ENCODE results near the gene PRMT7.
A peak's percentile ranks its signal among the peaks of the same experiment; 100 is the strongest.

PRMT7 gene

GRCh38 chr16:68306633-68307032, 4.2 kb upstream of the PRMT7 start:
- DNase-seq (ENCODE audit: low read depth), result no peak

- DNase-seq (ENCODE audit: low read depth), result no peak
Measured at GRCh38 chr16:68309799-68310198, 1.0 kb upstream of the PRMT7 start.

DNA sequence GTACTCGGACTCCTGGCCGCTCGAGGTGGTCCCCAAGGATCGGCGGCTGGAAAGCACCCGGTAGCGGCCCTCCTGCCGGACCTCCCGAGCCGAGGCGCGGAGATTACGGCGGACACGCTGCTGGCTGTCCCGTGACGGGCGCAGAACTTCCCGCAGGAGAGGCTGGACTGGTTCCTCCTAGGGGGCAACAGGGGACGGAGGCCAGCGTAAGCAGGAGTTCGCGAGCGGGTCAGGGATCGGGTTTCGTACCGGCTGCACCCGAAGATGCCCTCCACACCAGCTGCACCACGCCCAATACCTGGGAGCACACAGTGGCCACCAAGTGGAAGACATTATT, 414 bp upstream of the PRMT7 start:
- no peak for DNase-seq (ENCODE audit: low read depth)

- no peak for DNase-seq (ENCODE audit: low read depth)
Measured at GRCh38 chr16:68313116-68313515, 2.3 kb downstream of the PRMT7 start.

- DNase-seq (ENCODE audit: low read depth), result peak; percentile 41
Measured at GRCh38 chr16:68319185-68319908, 8.5 kb downstream of the PRMT7 start.

DNA sequence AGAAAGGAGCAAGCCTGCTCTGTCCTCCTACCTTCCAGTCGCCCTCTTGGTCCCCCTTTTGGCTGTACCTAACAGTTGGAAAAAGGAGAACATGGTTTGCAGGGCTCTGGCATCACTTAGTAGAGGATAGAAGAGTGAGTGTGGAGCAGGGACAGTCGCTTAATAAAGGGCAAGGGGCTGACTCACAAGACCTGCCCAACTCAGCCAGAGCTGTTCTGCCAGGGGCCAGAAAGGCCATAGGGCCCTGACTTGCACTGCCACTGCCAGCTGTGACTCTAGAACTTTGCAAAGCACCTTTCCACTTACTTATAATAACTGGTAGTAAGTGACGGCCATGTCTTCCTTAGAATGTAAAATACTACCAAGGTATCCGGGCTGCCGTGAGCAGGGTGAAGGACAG, 13.5 kb downstream of the PRMT7 start:
- no peak for DNase-seq (ENCODE audit: low read depth)

GRCh38 chr16:68324780-68325357, 14.1 kb downstream of the PRMT7 start:
- DNase-seq (ENCODE audit: low read depth), result no peak

GRCh38 chr16:68328151-68328859, 17.5 kb downstream of the PRMT7 start:
- peak; percentile 67 for DNase-seq (ENCODE audit: low read depth)

DNA sequence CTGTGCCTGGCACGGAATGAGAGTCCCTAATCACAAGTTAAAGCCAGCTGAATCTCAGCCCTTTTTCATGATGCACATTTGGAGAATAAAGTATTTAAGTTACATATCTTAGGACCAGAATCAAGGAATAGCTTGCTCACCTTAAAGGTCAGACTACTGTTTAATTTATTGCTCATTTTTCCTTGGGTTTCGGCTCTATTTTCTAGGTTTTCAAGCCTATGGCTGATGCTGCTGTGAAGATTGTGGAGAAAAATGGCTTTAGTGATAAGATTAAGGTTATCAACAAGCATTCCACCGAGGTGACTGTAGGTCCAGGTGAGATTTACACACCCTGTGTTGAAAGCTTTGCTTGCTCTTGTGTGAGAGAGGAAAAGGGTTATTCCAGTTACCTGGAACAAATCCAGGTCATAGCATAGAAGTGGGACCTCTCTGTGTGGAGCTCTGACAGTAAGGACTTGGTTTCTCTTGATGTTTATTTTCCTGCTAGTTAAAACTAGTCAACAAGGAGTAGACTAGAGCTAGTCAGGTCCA, 18.1 kb downstream of the PRMT7 start:
- DNase-seq (ENCODE audit: low read depth), result no peak

- no peak for DNase-seq (ENCODE audit: low read depth)
Measured at GRCh38 chr16:68331879-68332410, 21.1 kb downstream of the PRMT7 start.

DNA sequence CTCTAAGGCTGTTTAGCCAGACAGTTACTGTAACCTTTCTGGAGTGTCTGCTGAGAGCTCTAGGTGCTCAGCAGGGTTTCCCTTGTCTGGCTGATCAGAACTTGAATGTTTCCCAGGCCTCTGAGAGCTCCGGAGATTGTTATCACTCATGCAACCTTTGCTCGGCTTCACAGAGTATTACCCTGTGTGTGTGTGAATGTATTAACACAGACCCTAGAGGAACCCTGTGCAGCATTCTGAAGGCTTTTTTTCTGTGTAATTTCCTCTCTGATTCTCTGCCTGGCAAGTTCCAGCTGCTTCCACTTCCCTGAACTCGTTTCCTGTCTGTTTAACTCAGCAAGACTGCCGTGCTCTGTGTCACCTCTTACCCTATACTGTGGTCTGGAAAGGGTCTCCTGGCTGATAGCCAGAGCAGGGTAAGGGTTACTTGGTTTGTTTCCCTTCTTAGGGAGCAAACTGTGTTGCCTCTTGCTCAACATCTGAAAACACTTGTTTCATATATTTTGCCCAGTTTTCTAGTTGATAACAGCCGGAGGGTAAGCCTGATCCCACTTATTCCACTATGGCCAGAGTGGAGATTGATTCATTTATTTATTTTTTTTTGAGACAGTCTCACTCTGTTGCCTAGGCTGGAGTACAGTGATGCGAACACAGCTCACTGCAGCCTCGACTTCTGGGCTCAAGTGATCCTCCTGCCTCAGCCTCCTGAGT, 21.7 kb downstream of the PRMT7 start:
- DNase-seq (ENCODE audit: low read depth), result no peak

DNA sequence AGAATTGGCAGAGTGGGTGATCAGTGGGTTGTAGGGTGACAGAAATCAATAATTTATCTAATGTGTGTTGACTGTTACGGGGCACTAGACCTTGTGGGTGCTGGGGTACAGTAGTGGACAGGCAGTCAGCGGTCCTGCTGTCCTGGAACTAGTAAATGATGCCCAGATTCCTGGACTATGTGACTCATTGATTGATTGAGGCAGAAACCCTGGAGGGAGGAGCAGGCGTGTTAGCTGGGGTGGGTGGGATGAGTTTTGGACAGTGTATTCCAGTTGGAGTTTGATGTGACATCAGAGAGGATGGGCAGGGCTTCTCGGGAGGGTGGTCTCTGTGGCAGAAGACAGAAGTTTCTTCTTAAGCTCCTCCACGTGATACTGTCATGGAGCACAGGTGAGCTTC, 24.4 kb downstream of the PRMT7 start:
- DNase-seq (ENCODE audit: low read depth), result no peak

DNA sequence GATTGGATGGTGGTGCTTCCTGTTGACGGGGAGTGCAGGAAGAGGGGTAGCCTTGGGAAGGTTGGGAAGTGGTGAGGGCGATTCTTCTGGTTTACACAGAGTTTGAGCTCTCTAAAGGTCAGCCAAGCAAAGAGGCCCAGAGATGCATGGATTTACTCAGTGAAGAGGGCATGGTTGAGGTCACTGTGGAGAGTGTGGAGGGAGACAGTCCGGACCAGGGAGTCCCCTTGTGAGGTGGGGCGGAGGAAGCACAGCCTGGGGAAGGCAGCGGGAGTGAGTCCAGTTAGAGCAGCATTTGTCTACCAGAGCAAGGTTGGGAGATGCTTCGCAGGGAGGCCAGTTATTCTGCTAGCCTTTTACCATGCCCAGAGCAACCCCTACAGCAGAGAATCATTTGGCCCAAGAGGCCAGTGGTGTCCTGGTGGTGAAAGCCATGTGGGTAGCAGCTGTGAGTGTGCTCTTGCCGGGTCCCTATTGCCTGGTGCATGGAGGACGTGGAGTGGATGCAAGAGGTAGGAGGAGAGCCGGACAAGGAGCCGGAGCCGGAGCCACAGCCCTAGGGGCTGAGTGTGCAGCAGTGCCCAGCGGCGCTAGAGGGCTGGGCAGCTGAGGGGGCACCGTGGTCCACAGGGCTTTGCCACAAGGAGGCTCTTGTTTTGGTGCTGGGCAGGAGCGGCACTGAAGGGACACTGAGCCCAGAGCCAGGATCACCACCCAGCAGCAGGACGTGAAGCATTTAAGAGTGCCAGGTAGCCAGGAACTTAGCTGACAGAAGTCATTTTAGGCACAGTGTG, 27.7 kb downstream of the PRMT7 start:
- DNase-seq (ENCODE audit: low read depth), result no peak

- no peak for DNase-seq (ENCODE audit: low read depth)
Measured at GRCh38 chr16:68339214-68339613, 28.4 kb downstream of the PRMT7 start.

- DNase-seq (ENCODE audit: low read depth), result no peak
Measured at GRCh38 chr16:68342620-68343019, 31.8 kb downstream of the PRMT7 start.

DNA sequence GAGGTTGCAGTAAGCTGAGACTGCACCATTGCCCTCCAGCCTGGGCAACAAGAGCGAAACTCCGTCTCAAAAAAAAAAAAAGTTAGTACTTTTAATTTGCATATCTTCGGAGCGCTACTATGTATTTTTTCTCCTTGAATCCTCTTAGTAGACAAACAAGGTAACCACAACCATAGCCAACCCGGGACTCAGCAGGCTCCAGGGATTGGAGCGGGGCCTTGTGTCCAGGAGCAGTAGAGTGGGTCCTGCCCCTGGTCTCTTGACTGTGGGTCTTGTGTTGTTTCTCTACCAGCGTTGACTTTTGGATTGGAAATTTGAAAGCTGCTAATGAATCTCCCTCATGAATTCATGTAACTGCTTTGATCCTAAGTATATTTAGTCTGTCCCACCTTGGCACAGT, 32.3 kb downstream of the PRMT7 start:
- DNase-seq (ENCODE audit: low read depth), result no peak

GRCh38 chr16:68344252-68344651, 33.4 kb downstream of the PRMT7 start:
- DNase-seq (ENCODE audit: low read depth), result no peak

DNA sequence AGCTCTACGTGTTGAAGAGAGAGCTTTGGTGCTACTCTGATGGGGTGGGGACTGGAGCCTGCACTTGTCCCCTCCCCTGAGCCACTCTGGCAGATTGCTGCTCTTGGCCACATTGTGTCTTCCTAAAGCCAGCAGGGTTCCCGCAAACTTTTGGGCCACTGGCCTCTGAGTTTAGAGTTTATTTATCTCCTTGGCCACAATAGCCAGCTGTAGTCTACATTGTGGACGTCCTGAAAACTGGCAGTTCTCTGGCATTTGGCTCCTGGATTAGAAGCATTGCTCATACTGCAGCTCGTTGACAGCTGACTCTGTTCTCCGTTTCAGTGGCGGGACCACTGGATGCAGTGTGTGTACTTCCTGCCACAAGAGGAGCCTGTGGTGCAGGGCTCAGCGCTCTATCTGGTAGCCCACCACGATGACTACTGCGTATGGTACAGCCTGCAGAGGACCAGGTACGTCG, 34.6 kb downstream of the PRMT7 start:
- no peak for DNase-seq (ENCODE audit: low read depth)

GRCh38 chr16:68345958-68346635, 35.3 kb downstream of the PRMT7 start:
- DNase-seq (ENCODE audit: low read depth), result no peak

DNA sequence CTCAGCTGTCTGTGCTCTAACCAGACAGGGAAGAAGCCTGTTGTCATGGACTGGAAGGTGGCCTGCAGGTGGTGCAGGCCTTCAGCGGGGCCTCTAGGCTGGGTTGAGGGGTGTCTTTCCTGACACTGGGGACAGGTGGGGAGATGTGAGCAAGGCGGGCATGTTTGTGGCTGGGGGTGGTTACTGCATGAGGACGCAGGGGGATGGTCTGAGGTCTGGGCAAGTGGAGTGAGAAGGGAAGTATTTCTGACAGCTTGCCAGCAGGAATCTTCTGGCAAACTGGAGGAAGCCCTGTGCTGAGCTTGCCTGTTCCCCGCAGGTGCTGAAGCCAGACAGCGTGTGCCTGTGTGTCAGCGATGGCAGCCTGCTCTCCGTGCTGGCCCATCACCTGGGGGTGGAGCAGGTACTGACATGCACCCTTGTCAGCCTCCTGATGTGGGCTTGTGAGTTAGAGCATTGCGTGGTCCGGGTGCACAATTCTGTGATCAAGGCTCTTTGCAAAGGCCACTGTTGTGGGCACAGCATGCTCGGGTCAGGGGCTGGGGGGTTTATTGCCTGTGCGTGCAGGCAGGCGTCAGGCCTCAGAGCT, 36.2 kb downstream of the PRMT7 start:
- DNase-seq (ENCODE audit: low read depth), result no peak
